Measurements from ENCODE around the gene KCNJ1. TPM values are rescaled to one million over a fixed set of nuclear protein-coding genes. Genes with fewer than 3 reads are reported as not detected.

KCNJ1 gene
- total and polyA plus RNA-seq, 2 of the 8 experiments (the other 6 are each of a cell fraction or from before 2014, with no cell fraction given): 0.17 to 0.23 TPM

DNA sequence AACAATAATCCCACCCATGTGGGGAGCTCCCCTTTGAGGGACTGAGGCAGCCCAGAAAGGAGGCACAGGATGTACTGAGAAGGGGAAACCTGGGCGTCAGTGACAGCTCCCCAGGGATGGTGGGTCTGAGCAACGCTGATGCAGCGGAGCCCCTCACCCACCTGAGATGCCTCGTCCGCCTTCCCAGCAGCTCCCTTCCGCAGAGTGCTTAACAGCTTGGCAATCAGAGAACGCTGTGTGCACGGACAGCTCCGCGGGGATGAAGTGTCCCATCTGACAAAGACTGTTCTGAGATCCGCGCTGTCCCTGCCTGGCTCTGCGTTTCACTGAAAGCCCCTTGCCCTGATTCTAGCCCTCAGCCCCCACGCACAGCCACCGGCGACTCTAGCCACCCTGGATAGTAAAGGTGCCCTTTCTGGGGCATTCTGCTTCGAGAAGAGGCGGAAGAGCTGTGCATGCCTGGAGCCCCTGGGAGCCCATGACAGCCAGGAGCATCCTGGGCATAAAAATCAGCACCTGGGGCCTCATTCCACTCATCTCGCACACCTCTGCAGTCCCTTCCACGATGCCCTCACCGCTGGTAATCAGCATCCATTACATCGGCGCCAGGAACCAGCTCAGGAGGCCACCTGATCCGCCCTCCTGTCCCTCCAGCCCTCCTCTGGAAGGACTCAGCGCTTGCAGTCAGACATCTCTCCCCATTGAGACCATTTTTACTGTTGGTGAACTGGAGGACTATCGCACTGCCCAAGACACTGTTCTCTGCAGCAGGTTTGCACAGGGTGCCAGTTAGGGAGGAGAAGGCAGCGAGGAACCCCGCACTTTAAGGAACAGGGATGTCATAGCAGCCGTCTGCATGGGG lies 34.8 kb upstream of the KCNJ1 start:
- no peak overlapping the region for H4K91ac ChIP-seq (replicated peaks; ENCODE audit: insufficient read length, low read length)
- H2BK12ac ChIP-seq (ENCODE audit: low read depth, low read length): peak overlapping the region; percentile 71; the same call in 1 of the 2 replicates
- no peaks in the 10 kb centered on the region for H3K36me3 ChIP-seq (ENCODE audit: control insufficient read depth in 2 of 4, insufficient read depth in 4 of 4, low read length in 3 of 4)
- no peak overlapping the region for H3K14ac ChIP-seq (ENCODE audit: insufficient read length)
- H3K23me2 ChIP-seq (ENCODE audit: low read depth, low read length): peaks cover 6% of the 10 kb centered on the region; the same call in 1 of the 2 replicates
- no peak overlapping the region for H2AK5ac ChIP-seq (ENCODE audit: low read depth, low read length)
- H3K79me1 ChIP-seq (ENCODE audit: low read depth, low read length): no peaks in the 10 kb centered on the region
- H4K5ac ChIP-seq (ENCODE audit: insufficient read length, low read depth, low read length): no peak overlapping the region
- FAIRE-seq: no peak
- peaks cover 3 to 16% of the 10 kb centered on the region in 2 experiments for H4K20me1 ChIP-seq (replicated peaks in 1 of 2; ENCODE audit: control insufficient read depth in 1 of 2, insufficient read depth in 2 of 2, low read length in 2 of 2)
- H3K9ac ChIP-seq (replicated peaks in 1 of 4; ENCODE audit: extremely low read depth in 1 of 4, low read depth in 3 of 4, low read length in 3 of 4): no peak overlapping the region
- no peak overlapping the region for H3K56ac ChIP-seq (replicated peaks; ENCODE audit: insufficient read length, low read depth, low read length)
- peaks cover 55 to 79% (median 77%) of the 10 kb centered on the region in 4 experiments for H3K27me3 ChIP-seq (replicated peaks in 1 of 4; ENCODE audit: control insufficient read depth in 3 of 4, extremely low read depth in 1 of 4, insufficient read depth in 3 of 4, low read length in 3 of 4)
- no peak overlapping the region for H2BK120ac ChIP-seq (replicated peaks; ENCODE audit: low read depth, low read length)
- peak overlapping the region in 3 of 4 experiments; percentile 23 to 47 (median 37); a peak in 6 of 8 replicates for H3K4me3 ChIP-seq (ENCODE audit: extremely low read depth in 1 of 4, insufficient read depth in 2 of 4, low read depth in 3 of 4, low read length in 4 of 4)
- WGBS, 2 experiments (ENCODE audit: extremely low coverage in 1 of 2, insufficient coverage in 1 of 2, insufficient read length in 1 of 2, insufficient replicate concordance in 2 of 2, low coverage in 1 of 2, low lambda C conversion rate in 2 of 2, missing lambda C conversion rate in 1 of 2): 5% methylated on average over 29 of the region's 29 CpGs; no CpG with 5 or more reads in 1 of the 2 experiments
- H2BK15ac ChIP-seq (ENCODE audit: low read length): no peak overlapping the region
- H3K9me3 ChIP-seq (ENCODE audit: insufficient read depth in 2 of 2, low read depth in 1 of 2, low read length in 1 of 2): no peaks in the 10 kb centered on the region; a peak in 2 of 4 replicates
- peak overlapping the region; percentile 74 to 85 for H3K4me2 ChIP-seq (ENCODE audit: insufficient read depth in 1 of 2, low read depth in 2 of 2, low read length in 2 of 2)
- DNase-seq (ENCODE audit: low read depth in 1 of 2, low spot score in 2 of 2): peak in 1 of 2 experiments; percentile 63
- CTCF ChIA-PET (ENCODE audit: partially characterized antibody): interaction anchor here (0.8 to 14.9 kb wide), 10 partner anchors 12 to 120 kb away, joined by 3 to 332 read pairs (median 4); partner anchors contain the start of gene KCNJ5
- H2BK20ac ChIP-seq (ENCODE audit: low read length): no peak overlapping the region
- POLR2A ChIA-PET (ENCODE audit: partially characterized antibody): interaction anchor here (0.8 to 1.7 kb wide), 2 partner anchors 10 to 11 kb away, joined by 3 to 15 read pairs; partner anchors contain the start of gene KCNJ5
- no peak overlapping the region for H2BK5ac ChIP-seq (ENCODE audit: low read depth, low read length)
- no peak overlapping the region for H3K23ac ChIP-seq (ENCODE audit: insufficient read length)
- H4K8ac ChIP-seq (ENCODE audit: extremely low read depth, insufficient read depth, low read length): no peak overlapping the region
- peaks cover 11 to 30% (median 23%) of the 10 kb centered on the region in 4 experiments for H3K4me1 ChIP-seq (replicated peaks in 1 of 4; ENCODE audit: control insufficient read depth in 3 of 4, insufficient read depth in 4 of 4, low read length in 3 of 4)
- no peak overlapping the region for H3K4ac ChIP-seq (replicated peaks; ENCODE audit: insufficient read length, low read depth, low read length)
- H3K79me2 ChIP-seq (ENCODE audit: control insufficient read depth in 1 of 2, insufficient read depth in 2 of 2, low read length in 2 of 2): no peaks in the 10 kb centered on the region
- H3K18ac ChIP-seq (ENCODE audit: extremely low read depth, low read length): no peak overlapping the region
- H2AFZ ChIP-seq (ENCODE audit: low read length): no peak overlapping the region
- H3K27ac ChIP-seq (ENCODE audit: low read depth, low read length): no peak overlapping the region
- no peak for TF ChIP-seq TAF1 (IDR thresholded peaks at IDR 0.05; ENCODE audit: low read depth, low read length)
- no peak for TF ChIP-seq HDAC2 (IDR thresholded peaks at IDR 0.05; ENCODE audit: borderline replicate concordance in 1 of 2, low read depth in 2 of 2, low read length in 2 of 2)
- no peak for TF ChIP-seq SIRT6 (IDR thresholded peaks at IDR 0.05; ENCODE audit: low read length)
- no peak for TF ChIP-seq KDM5A (IDR thresholded peaks at IDR 0.05; ENCODE audit: low read length)
- no peak for TF ChIP-seq TBP (IDR thresholded peaks at IDR 0.05; ENCODE audit: low read depth, low read length)
- TF ChIP-seq CEBPB (IDR thresholded peaks at IDR 0.05; ENCODE audit: low read depth, low read length): no peak
- no peak for TF ChIP-seq TAF7 (optimal IDR thresholded peaks at IDR 0.05; ENCODE audit: borderline replicate concordance, low read depth, low read length)
- TF ChIP-seq SP4 (IDR thresholded peaks at IDR 0.05; ENCODE audit: low read length): no peak
- no peak for TF ChIP-seq JUN (IDR thresholded peaks at IDR 0.05; ENCODE audit: low read depth, low read length)
- no peak for TF ChIP-seq YY1 (IDR thresholded peaks at IDR 0.05; ENCODE audit: low read depth, low read length)
- TF ChIP-seq TCF12 (IDR thresholded peaks at IDR 0.05; ENCODE audit: low read depth, low read length): no peak
- no peak for TF ChIP-seq EGR1 (IDR thresholded peaks at IDR 0.05; ENCODE audit: borderline replicate concordance, low read depth, low read length)
- peak; percentile 70 for TF ChIP-seq EZH2 (IDR thresholded peaks at IDR 0.05; ENCODE audit: low read depth, low read length, severe bottlenecking)

Measured in H1 (cell line).